ENCODE measurements around the gene MAP3K2.

DNA sequence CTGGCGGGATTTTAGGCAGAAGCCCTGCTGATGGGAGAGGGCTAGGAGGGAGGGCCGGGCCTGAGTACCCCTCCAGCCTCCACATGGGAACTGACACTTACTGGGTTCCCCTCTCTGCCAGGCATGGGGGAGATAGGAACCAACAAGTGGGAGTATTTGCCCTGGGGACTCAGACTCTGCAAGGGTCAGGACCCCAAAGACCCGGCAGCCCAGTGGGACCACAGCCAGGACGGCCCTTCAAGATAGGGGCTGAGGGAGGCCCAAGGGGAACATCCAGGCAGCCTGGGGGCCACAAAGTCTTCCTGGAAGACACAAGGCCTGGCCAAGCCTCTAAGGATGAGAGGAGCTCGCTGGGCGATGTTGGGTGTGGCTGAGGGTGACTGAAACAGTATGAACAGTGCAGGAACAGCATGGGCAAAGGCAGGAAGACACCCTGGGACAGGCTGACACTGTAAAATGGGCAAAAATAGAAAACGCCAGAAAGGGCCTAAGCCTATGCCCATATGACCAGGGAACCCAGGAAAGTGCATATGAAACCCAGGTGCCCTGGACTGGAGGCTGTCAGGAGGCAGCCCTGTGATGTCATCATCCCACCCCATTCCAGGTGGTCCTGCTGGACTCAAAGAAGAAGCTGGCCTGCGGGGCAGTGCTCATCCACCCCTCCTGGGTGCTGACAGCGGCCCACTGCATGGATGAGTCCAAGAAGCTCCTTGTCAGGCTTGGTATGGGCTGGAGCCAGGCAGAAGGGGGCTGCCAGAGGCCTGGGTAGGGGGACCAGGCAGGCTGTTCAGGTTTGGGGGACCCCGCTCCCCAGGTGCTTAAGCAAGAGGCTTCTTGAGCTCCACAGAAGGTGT is 39.0 kb upstream of the MAP3K2 start:
- TF ChIP-seq CTCF (conservative IDR thresholded peaks at IDR 0.05; ENCODE audit: low read length) (no peak), EZH2phosphoT487 (IDR thresholded peaks at IDR 0.05; ENCODE audit: borderline replicate concordance) (no peak)

All from Loucy (cell line).